ENCODE measurements around the gene RFPL1.

RFPL1 gene

DNA sequence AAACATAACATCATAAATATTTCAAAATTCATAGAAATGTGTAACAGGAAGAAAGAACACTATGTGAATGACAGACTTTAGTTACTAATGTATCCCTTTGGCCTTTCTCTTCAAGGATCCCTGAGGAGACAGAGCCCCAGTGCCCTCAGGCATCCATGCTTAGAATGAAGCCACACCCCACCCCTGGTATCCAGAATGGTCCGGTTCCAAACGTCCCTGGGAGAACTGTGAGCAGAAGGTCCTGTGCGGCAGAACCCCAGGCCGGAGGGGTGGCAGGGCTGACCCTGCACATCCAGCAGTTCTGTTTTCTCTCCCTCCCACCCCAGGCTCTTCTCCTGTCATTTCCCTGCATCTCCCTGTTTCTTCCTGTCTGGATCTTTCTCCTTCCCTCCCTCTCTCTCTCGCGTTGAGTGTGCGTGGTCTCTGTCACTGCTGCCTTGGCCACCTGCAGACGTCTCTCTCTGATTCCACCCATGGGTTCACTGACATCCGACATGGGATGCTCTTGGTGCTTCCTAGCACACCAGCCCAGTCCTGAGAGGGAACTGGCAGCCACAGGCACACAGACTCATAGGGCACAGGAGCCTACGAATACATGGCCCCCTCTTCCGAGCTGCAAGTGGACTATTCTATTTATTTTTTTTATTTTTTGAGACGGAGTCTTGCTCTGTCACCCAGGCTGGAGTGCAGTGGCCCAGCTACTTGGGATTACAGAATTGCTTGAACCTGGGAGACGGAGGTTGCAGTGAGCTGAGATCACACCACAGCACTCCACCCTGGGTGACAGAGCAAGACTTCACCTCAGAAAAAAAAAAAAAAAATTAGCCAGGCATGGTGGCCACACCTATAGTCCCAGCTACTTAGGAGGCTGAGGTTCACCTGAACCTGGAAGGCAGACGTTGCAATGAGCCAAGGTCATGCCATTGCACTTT lies 5.7 kb downstream of the RFPL1 start:
- DNase-seq: no peak

DNA sequence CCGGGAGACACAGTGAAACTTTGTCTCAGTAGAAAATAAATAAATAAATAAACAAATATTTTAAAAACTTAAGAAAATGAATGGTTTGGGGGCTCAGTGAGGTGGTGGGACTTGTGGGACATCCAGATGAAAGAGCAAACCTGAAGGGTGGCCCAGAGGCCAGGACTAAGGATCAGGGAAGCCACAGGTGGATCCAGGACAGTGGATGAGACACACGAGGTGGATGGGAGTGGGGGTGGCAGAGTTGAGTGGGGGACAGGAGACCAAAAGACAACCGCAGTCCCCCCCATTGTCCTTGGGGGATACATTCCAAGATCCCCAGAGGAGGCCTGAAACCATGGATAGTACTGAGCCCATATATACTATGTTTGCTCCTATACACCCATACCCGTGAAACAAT lies 7.1 kb downstream of the RFPL1 start:
- DNase-seq: no peak

DNA sequence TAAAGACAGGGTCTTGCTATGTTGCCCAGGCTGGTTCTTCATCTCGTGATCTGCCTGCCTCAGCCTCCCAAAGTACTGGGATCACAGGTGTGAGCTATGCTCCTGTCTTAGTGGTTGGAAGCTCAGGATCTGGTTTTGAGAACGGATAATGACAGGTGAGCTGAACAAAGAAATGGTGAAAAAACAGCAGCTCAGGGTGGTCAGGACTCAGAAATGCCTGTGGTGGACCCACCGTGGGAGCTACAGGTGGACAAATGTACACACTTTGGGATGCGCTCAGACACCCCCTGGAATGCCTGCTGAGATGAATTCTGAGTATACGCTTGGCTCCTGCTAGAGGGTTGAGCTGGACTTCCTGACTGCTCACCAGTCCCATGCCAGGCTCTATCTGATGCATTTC lies 9.5 kb downstream of the RFPL1 start:
- DNase-seq: no peak

DNA sequence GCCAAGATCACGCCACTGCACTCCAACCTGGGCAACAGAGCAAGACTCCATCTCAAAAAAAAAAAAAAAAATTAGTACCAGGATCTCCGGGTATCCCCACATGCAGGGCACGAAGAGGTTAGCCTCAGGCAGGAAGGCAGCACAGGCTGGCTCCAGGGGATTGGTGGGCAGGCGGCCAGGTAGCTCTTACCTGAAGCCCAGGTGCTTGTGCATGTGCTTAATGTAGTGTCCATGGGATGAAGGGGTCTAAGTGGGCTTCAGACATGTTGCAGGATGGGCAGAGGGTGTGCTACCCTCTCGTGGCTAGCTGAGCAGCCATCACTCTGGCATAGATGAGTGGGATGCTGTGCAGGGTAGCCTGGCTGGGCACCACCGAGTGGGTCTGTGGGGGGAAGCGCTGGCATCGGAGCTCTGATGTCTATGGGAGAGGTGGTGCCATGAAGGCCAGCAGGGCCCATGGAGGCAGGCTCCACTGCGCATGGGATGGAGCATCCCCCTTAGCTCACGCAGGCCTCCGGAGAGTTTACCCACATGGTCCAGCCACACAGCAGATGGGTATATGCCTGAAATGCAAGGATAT lies 11.0 kb downstream of the RFPL1 start:
- DNase-seq: no peak

DNA sequence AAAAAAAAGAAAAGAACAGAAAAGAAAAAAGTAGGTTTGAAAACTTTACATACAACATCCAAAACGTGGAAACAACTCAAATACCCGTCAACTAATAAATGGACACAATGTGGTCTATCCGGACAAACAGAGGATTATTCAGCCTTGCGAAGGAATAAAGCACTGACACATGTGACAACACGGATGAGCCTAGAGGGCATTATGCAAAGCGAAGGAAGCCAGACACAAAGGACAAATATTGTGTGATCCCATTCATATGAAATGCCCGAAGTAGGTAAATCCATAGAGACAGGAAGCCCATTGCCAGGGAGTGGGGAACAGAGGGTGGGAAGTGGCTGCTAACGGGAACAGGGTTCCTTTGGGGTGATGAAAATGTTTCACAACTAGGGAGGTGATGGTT lies 11.8 kb downstream of the RFPL1 start:
- no peak for DNase-seq

DNA sequence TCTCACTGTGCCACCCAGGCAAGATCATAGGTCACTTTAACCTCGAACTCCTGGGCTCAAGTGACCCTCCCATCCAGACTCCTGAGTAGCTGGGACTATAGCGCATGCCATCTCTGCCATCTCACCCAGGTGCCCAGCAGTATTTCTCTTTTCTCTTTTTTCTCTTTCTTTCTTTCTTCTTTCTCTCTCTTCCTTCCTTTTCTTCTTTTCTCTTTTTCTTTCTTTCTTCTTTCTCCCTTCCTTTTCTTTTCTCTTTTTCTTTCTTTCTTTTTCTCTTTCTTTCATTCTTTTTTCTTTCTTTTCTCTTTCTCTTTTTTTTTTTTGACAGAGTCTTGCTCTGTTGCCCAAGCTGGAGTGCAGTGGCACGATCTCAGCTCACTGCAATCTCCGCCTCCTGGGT lies 13.5 kb downstream of the RFPL1 start:
- no peak for DNase-seq

DNA sequence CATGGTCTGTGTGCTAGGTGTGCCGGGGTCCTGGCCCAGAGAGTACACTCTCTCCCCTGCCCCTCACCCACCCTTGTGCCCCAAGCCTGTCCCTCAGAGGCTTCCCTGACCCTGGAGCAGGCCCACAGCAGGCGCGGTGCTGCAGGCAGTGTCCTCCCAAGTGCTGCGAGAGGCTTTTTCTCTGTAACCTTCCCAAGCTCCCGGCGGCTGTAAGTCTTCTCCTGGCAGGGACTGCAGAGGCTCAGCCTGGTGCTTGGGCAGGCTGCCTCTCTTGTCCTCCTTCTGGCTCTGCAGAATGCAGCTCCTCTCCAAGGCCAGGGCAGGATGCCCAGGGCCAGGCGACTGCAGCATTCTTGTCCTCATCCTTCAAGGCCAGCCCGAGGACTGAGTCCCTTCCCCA lies 15.9 kb downstream of the RFPL1 start:
- DNase-seq: no peak

DNA sequence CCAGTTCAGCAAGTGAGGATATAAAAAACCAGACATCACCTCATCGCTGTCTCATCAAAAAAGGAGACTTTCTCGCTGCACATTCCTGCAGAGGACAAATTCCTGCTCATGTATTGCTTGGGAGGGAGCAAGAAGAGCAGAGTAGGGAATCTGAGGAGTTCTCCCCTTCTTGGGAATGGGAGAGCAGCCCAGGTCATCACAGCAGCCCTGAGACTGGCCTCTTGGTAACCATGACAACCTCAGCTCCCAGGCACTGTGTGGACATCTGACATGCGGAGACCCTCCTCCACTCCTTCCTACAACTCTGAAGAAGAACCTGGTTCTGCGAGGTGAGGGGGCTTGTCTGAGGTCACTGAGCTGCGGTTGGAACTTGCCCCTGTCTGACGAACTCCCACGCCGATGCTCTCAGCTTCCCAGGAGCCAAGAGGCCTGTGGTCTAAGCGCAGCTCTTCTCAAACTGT lies 17.9 kb downstream of the RFPL1 start:
- DNase-seq: no peak

DNA sequence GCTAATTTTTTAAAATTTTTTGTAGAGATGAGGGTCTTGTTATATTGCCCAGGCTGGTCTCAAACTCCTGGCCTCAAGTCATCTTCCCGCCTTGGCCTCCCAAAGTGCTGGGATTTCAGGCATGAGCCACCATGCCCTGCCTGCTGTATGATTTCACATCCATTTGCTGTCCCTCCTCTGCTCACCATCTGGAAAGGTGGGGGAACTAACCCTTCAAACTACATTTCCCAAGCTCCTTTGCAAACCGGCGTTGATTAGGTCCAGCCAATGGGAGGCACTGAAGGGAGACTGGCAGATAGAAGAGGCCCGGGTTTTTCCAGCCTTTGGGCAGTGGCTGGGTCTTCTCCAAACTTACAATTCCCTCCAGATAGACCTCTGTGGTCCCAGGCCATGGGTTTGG lies 19.3 kb downstream of the RFPL1 start:
- DNase-seq: no peak

DNA sequence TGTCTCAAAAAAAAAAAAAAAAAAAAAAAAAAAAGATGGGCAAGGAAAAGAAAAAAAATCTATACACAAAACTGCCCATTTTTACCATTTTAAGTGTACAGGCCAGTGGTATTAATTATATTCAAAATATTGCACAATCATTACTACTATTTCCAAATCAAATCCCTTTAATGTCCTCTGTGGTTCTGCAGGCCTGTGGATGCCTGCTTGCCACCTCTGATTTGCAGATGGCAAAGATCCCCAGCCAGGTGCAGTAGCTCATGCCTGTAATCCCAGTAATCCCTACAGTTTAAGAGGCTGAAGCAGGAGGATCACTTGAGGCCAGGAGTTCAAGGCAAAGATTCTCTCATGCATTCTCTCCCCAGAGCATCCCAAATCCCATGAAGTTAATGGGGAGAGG lies 20.2 kb downstream of the RFPL1 start:
- no peak for DNase-seq

DNA sequence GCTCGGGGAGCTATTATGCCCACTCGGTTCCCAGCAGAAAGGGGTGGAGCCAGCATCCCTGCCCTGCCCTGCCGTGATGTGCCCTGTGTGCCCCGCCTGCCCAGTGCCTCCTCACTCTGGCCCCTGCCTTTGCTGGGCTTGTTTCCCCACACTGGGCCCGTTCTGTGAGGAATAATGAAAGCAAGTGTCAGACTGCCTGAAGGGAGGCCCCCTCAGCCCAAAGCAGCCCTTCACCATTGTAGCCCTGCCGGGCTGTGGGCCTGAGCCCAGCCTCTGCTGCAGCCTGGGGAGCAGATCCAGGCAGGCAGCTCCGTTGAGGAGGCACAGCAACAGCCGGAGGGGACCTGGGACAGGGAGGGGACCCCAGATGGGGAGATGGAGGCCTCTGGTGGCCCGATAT lies 21.4 kb downstream of the RFPL1 start:
- DNase-seq: no peak

DNA sequence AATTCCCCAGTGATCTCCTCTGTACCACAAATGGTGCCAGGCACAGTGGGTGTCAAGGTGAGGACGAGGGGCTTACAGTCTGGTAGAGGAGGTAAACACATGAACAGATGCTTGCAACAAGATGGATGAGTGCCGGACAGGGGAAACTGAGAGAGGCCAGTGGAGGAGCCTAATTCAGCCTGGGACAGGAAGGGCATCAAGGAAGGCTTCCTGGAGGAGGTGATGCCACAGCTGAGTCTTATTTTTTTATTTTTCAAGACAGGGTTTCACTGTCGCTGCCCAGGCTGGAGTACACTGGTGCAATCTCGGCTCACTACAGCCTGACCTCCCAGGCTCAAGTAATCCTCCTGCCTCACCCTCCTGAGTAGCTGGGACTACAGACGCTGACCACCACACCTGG lies 22.9 kb downstream of the RFPL1 start:
- DNase-seq: no peak

DNA sequence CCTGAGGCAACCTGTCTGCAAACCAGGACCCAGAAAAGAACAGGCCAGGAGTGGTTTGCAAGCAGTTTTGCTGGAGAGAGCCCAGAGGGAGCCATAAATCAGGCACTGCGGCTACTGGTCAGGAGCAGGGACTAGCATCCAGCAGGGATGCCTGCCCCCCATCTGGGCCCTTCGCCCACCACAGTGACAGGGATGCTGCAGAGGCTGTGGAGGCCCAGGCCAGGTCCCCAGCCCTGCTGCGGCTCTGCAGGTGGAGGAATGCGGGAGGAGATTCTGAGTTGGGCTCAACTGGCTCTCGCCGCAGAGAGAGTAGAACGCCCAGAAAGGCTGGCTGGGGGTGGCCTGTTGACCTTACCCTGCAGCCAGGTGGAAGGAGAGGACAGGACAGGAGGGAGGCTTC lies 25.2 kb downstream of the RFPL1 start:
- no peak for DNase-seq

DNA sequence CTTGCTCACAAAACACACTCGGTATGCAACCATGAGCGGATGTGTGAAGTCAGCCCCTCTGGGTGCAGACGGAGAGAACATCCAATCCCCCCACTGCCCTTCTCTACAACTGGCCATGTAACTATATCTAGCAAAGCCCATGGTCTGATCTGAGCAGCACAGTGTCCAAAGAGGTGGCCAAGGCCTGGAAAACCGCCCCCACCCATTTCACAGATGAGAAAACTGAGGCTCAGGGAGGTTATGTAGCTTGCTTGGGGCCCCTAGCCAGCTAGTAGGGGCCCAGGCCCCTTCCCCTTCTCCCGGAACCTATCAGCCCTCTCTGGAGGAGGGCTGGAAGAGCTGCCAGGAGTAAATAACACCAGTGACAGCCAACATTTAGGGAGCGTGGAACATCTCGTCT lies 26.2 kb downstream of the RFPL1 start:
- DNase-seq: no peak

DNA sequence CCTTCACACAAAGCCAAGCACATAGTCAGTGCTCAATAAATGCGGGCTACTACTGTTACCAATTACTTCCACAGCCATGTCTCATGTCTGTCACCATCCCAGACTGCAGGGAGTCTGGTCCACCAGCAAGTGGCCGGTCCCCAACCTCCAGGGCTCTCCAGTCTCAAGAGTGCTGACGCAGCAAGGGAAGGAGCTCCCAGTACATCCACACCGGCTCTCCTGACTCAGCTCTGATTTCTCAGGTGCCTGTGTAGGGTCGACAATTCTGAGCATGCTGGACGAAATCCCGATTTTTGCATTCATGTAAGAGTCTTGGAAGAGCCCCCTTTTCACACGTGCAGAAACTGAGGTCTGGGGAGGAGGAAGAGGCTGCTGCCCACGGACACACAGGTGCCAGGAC lies 31.4 kb downstream of the RFPL1 start:
- no peak for DNase-seq

DNA sequence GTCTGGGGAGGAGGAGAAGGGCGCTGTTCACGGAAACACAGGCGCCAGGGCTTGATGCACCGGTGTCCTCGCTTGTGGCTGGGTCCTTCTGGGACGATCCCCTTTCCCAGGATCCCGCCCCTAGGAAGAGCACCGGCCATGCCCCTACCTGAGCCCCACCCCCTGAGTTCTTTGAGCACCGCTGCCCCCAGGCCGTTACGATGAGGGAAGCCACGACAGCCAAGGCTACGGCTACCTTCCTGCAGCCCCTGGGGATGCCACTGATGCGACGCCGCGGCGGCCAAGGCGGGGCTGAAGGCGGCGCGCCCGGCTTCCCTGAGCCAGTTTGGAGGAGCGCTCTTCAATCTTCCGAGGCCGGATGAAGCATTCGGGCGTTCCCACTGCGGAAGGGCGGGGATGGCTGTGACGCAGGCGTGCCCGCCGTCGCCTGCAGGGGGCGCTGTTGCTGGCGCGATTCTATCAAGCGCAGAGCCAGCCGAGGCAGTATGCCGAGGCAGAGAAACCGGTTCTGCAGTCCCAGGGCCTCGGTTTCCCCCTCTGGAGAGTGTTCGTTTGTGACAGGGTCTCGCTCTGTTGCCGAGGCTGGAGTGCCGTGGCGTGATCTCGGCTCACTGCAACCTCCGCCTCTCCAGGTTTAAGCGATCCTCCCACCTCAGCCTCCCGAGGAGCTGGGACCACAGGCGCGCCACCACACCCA lies 31.9 kb downstream of the RFPL1 start:
- DNase-seq: no peak

DNA sequence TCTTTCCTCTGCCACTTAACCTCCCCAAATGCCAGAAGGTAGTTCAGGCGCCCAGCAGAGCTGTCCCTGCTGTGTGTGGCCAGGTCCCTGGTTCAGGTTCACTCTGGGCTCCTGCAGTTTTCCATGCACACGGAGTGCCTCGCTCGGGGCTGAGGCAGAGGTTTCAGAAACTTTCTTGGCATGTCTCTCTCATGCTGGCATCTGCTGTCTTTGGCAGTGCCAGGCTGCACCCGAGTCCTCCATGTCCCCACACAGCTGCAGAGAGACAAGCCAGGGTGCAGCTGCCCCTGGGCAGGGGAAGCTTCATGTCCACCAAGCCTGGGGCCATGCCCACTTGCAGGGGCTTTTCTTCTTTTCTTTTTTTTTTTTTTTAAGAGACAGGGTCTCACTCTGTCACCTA lies 34.6 kb downstream of the RFPL1 start:
- peak; percentile 18 for DNase-seq

DNA sequence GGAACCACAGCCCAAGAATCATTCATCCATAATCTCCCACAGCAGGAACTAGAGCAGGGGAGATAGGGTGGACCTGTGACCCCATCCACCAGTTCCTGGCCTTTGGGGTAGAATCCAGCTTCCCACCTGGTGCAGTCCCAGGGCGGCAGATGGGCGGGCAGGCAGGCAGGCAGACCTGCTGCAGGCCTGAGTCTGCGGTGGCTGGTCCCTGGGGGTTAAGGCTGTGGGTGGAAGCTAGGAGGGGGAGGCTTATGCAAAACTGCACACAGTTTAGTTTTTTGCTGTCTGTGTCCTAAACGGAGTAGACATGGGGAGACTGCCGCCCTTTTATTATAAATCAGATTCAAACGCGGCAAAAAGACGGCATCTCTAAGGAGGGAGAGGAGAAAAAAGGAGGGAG lies 37.2 kb downstream of the RFPL1 start:
- DNase-seq: peak; percentile 57

DNA sequence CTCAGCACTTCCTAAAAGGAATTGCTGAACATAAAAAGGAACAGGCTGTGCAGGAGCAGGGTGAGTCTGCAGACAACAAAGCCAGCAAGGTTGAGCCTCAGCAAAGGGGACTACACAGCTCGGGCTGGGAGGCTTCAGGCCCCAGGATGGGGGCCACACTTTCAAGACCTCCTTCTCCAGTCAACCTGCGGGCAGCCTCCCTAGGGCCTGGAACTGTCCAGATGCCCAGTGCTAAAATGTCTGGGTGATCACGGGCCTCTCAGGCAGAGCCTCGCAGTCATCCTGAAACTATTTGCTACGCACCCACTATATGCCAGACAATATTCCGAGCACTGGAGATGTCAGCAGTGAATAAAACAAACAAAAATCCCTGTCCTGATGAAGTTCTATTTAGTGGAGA lies 37.7 kb downstream of the RFPL1 start:
- no peak for DNase-seq

DNA sequence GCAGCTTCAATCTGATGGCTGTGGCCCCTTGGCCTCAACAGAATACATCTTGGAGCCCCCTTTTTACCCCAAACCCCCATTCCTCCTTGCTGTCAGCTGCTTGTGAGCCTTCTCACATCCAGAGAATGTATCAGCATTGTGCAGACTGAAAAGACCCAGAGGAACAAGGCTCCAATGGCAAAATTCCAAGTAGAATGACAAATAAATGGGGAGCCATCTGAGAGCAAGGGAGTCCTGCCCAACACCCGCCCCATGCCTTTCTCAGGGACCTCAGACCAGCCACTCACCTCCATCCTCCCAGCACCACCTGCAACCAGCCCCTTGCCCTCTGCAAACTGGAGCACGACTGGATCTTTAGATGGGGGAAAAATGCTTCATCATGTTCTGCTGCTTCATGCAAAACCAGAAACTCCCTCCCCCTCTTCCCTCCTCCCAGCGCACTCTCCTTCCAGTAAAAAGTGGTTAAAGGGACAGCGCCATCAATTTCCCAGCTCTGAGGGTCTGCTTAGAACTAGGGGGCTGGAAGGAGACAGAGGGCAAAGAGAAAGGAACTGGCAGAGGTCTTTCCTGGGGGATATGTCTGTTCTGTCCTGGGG lies 39.4 kb downstream of the RFPL1 start:
- peak; percentile 79 for DNase-seq

DNA sequence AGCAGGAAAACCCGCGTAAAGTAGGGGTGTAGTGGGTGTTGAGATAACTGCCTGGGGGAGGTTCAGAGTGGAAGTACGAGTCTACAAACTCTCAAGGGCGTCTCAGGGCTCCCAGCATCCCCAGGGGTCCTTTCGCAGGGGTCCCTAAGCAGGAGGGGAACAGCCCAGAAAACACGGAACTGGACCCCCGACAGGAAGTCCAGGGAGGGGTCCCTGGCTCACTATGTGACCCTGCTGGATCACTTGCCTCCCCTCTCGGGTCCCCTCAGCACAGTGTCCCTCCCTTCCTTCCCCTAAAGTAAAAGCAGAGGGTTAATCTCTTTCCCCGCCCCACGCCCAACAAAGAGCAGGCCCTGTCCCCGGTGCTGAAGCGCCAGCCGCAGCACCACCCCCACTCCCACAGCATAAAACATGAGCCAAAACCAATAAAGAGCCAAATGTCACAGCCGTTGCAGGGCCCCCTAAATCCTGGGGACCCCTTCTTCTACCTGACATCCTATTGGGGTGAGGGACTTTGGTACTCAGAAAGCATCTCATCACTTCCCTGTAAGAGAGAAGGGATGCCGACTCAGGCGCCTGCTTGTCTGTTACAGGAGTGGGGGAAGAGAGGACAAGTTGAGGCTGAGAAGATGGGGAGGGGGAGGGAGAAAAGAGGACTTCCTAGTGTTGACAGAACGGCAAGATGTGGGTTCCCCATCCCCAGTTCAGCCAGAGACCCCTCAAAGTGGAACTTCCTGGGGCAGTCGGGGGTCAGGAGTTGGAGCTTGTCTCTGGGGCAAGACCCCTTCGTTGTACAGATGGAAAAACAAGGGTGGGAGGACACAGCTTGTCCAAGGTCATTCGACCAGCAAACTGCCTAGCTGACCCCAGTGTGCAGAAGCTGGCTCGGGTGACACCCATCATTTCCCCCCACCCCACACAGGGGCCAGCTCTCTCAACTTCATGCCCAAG lies 40.2 kb downstream of the RFPL1 start:
- peak; percentile 25 for DNase-seq
